Aorta (tissue), 5 donors: ENCODE results near the gene TMEM185A. TPM values are rescaled to one million over a fixed set of nuclear protein-coding genes. Genes with fewer than 3 reads are reported as not detected.

ENCODE experiments used
- ATAC-seq: fragments of 200-7000 bp; cut with Tn5 transposase; one replicate; pipeline ENCODE4 v1.9.1; 2022; ENCODE audit warnings: moderate library complexity; ENCODE audit not compliant: low FRiP score
- DNase-seq, 2 donors: peaks; one replicate each; pipeline ENCODE4 v3.0.0-alpha.2; 2020
- H3K27ac ChIP-seq, 2 donors: one replicate each; pipeline ENCODE4 v1.5.1; 2013; ENCODE audit warnings: low read length in 2 of 2, mild to moderate bottlenecking in 2 of 2, moderate library complexity in 2 of 2, control low read depth in 1 of 2, inconsistent platforms in 1 of 2, low read depth in 1 of 2
- H3K27me3 ChIP-seq, 2 donors: one replicate each; pipeline ENCODE4 v1.6.1; 2013; ENCODE audit warnings: control low read depth in 1 of 2, low read length in 1 of 2, mild to moderate bottlenecking in 1 of 2, moderate library complexity in 1 of 2; ENCODE audit not compliant: insufficient read depth in 2 of 2, control insufficient read depth in 1 of 2
- H3K36me3 ChIP-seq, 2 donors: one replicate each; pipeline ENCODE4 v1.6.1; 2013; ENCODE audit warnings: control low read depth in 1 of 2, low read length in 1 of 2, mild to moderate bottlenecking in 1 of 2; ENCODE audit not compliant: insufficient read depth in 2 of 2, control insufficient read depth in 1 of 2
- H3K4me1 ChIP-seq, 2 donors: one replicate each; pipeline ENCODE4 v1.6.1; 2013; ENCODE audit warnings: low read length in 2 of 2, control low read depth in 1 of 2, mild to moderate bottlenecking in 1 of 2, moderate library complexity in 1 of 2; ENCODE audit not compliant: insufficient read depth in 2 of 2, control insufficient read depth in 1 of 2
- H3K4me3 ChIP-seq, 2 donors: one replicate each; pipeline ENCODE4 v1.5.1; 2013; ENCODE audit warnings: low read length in 2 of 2, control low read depth in 1 of 2, mild to moderate bottlenecking in 1 of 2
- H3K9me3 ChIP-seq: one replicate; pipeline ENCODE4 v1.6.1; 2013; ENCODE audit warnings: mild to moderate bottlenecking, low read length; ENCODE audit not compliant: control insufficient read depth
- WGBS, 2 donors: extraction: QIAGEN DNeasy Blood & Tissue Kit; methylation state at CpG; one replicate each; pipeline ENCODE4 v1.1.7; 2013; 5-methylcytosine and 5-hydroxymethylcytosine counted together
- intact Hi-C, 2 donors: fragments of 100-400 bp; cut with DNase I; formaldehyde crosslinking; loops; one replicate each; pipeline versions ENCODE4 v1.14.2 to v1.15.0; 2022
- polyA plus RNA-seq, 2 donors: library from polyadenylated mRNA; stranded (reverse); fragments of 200-250 nt; gene quantifications; one replicate each; pipeline ENCODE4 v1.2.3, GENCODE V29; 2013
- total RNA-seq, 2 donors: library from RNA; stranded (reverse); fragmentation: NEBNext Ultra II Directional; extraction: Animal tissue kit (Norgen Biotek cat#: 25700); gene quantifications; one replicate each; pipeline ENCODE4 v1.2.1, GENCODE V29; 2021
- donor health status: healthy with polysubstance abuse.
- donor health status: Bipolar disorder and iron deficiency.
- donor health status: DM: no; HTN: no; CAD: no.
- donor health status: DM: no; HTN: no; CAD: no.
- donor health status: DM: yes; HTN: yes; CAD: no.

Gene TMEM185A
- total and polyA plus RNA-seq, 4 donors = 5.5 to 34.6 (median 22.3) TPM

- whole genome bisulfite sequencing, 2 donors = 88 to 96% methylated on average over 5 of the region's 5 CpGs
- no peak for DNase-seq
- H3K27me3 ChIP-seq = no peaks in the 10 kb centered on the region
- H3K4me1 ChIP-seq = no peaks in the 10 kb centered on the region
- H3K9me3 ChIP-seq = no peaks in the 10 kb centered on the region
- H3K27ac ChIP-seq = no peak overlapping the region
- intact Hi-C loops = no loop called here
- no peaks in the 10 kb centered on the region for H3K36me3 ChIP-seq
- no peak overlapping the region for H3K4me3 ChIP-seq
- no peak for ATAC-seq
These were observed 18.6 kb upstream of the TMEM185A start for GRCh38 chrX:149650162-149650561.

- DNase-seq (no peak), ATAC-seq (no peak)
- Histone ChIP-seq H3K36me3 (no peaks in the 10 kb centered on the region), H3K4me3 (no peak overlapping the region), H3K27me3 (no peaks in the 10 kb centered on the region), H3K27ac (no peak overlapping the region), H3K9me3 (no peaks in the 10 kb centered on the region), H3K4me1 (no peaks in the 10 kb centered on the region)
- WGBS, 2 donors = 64 to 77% methylated on average over 1 of the region's 1 CpG
- intact Hi-C loops = no loop called here
These were observed 17.3 kb upstream of the TMEM185A start for GRCh38 chrX:149648932-149649331.

GRCh38 chrX:149647505-149647904, 15.9 kb upstream of the TMEM185A start:
- Histone ChIP-seq H3K27ac (no peak overlapping the region), H3K4me1 (no peaks in the 10 kb centered on the region), H3K27me3 (no peaks in the 10 kb centered on the region), H3K9me3 (no peaks in the 10 kb centered on the region), H3K4me3 (no peak overlapping the region), H3K36me3 (no peaks in the 10 kb centered on the region)
- DNase-seq (no peak), ATAC-seq (no peak)
- 84 to 92% methylated on average over 6 of the region's 6 CpGs for WGBS, 2 donors
- intact Hi-C loops = no loop called here

- 59 to 80% methylated on average over 4 of the region's 4 CpGs for WGBS, 2 donors
- intact Hi-C loops = no loop called here
- H3K36me3 ChIP-seq = no peaks in the 10 kb centered on the region
- no peaks in the 10 kb centered on the region for H3K9me3 ChIP-seq
- DNase-seq (no peak), ATAC-seq (no peak)
- no peak overlapping the region for H3K27ac ChIP-seq
- no peaks in the 10 kb centered on the region for H3K4me1 ChIP-seq
- H3K27me3 ChIP-seq = no peaks in the 10 kb centered on the region
- no peak overlapping the region for H3K4me3 ChIP-seq
These were observed 11.9 kb upstream of the TMEM185A start for GRCh38 chrX:149643496-149643895.

- no peaks in the 10 kb centered on the region for H3K36me3 ChIP-seq
- no peaks in the 10 kb centered on the region for H3K9me3 ChIP-seq
- 32 to 41% methylated on average over 2 of the region's 2 CpGs for WGBS, 2 donors
- ATAC-seq = no peak
- H3K27me3 ChIP-seq = no peaks in the 10 kb centered on the region
- no peak overlapping the region for H3K4me3 ChIP-seq
- H3K27ac ChIP-seq = no peak overlapping the region
- intact Hi-C loops = no loop called here
- no peaks in the 10 kb centered on the region for H3K4me1 ChIP-seq
- no peak for DNase-seq
These were observed 10.2 kb upstream of the TMEM185A start for GRCh38 chrX:149641835-149642234.

GRCh38 chrX:149641432-149641831, 9.8 kb upstream of the TMEM185A start:
- H3K27me3 ChIP-seq = no peaks in the 10 kb centered on the region
- H3K9me3 ChIP-seq = no peaks in the 10 kb centered on the region
- DNase-seq (no peak), ATAC-seq (no peak)
- H3K4me3 ChIP-seq = no peak overlapping the region
- H3K36me3 ChIP-seq = no peaks in the 10 kb centered on the region
- intact Hi-C loops = no loop called here
- H3K27ac ChIP-seq = no peak overlapping the region
- WGBS, 2 donors = 28 to 41% methylated on average over 3 of the region's 3 CpGs
- no peaks in the 10 kb centered on the region for H3K4me1 ChIP-seq

- H3K4me3 ChIP-seq = no peak overlapping the region
- H3K9me3 ChIP-seq = no peaks in the 10 kb centered on the region
- H3K4me1 ChIP-seq = no peaks in the 10 kb centered on the region
- H3K27me3 ChIP-seq = no peaks in the 10 kb centered on the region
- no peaks in the 10 kb centered on the region for H3K36me3 ChIP-seq
- no peak for DNase-seq
- intact Hi-C loops = loop anchor here in 1 of 2 donors (10.0 kb wide), 1 partner anchor 75 kb away; no protein-coding TSS in a partner anchor
- WGBS, 2 donors = 55 to 78% methylated on average over 3 of the region's 3 CpGs
- no peak overlapping the region for H3K27ac ChIP-seq
- ATAC-seq = no peak
These were observed 8.0 kb upstream of the TMEM185A start for GRCh38 chrX:149639568-149639967.

- no peak overlapping the region for H3K4me3 ChIP-seq
- no peaks in the 10 kb centered on the region for H3K36me3 ChIP-seq
- H3K4me1 ChIP-seq = no peaks in the 10 kb centered on the region
- no peak overlapping the region for H3K27ac ChIP-seq
- ATAC-seq = no peak
- no peaks in the 10 kb centered on the region for H3K9me3 ChIP-seq
- H3K27me3 ChIP-seq = no peaks in the 10 kb centered on the region
- no peak for DNase-seq
- intact Hi-C loops = loop anchor here in 1 of 2 donors (10.0 kb wide), 1 partner anchor 74 kb away; no protein-coding TSS in a partner anchor
These were observed 7.3 kb upstream of the TMEM185A start for GRCh38 chrX:149638860-149639259.

GRCh38 chrX:149633511-149633910, 1.9 kb upstream of the TMEM185A start:
- intact Hi-C loops = loop anchor here in 1 of 2 donors (5.0 to 10.0 kb wide), 2 partner anchors 69 to 111 kb away; no protein-coding TSS in a partner anchor
- no peaks in the 10 kb centered on the region for H3K27me3 ChIP-seq
- no peaks in the 10 kb centered on the region for H3K9me3 ChIP-seq
- no peaks in the 10 kb centered on the region for H3K36me3 ChIP-seq
- ATAC-seq (no peak), DNase-seq (no peak)
- no peaks in the 10 kb centered on the region for H3K4me1 ChIP-seq
- H3K4me3 ChIP-seq = no peak overlapping the region
- no peak overlapping the region for H3K27ac ChIP-seq
